ENCODE measurements around the gene RUFY4.

DNA sequence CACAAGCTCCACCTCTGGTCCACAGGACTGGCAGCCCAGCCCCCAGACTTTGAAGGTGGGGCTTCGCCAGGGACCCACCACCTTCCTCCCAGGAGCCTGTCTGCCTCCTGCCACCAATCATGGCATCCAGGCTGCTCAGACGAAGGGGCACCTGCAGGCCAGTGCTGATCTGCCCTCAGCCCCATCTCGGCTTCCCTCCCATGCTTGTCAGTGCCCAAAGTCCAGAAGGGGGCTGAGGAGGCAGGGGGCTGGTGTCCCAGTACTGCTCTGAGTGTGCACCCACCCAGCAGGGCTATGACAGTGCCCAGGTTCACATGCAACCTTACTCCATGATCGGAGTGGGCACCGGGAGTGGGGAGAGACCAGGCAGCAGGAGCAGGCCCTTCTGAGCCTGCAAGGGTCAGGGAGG lies 25.3 kb upstream of the RUFY4 start:
- TF ChIP-seq, protein P1, sequence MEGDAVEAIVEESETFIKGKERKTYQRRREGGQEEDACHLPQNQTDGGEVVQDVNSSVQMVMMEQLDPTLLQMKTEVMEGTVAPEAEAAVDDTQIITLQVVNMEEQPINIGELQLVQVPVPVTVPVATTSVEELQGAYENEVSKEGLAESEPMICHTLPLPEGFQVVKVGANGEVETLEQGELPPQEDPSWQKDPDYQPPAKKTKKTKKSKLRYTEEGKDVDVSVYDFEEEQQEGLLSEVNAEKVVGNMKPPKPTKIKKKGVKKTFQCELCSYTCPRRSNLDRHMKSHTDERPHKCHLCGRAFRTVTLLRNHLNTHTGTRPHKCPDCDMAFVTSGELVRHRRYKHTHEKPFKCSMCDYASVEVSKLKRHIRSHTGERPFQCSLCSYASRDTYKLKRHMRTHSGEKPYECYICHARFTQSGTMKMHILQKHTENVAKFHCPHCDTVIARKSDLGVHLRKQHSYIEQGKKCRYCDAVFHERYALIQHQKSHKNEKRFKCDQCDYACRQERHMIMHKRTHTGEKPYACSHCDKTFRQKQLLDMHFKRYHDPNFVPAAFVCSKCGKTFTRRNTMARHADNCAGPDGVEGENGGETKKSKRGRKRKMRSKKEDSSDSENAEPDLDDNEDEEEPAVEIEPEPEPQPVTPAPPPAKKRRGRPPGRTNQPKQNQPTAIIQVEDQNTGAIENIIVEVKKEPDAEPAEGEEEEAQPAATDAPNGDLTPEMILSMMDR (conservative IDR thresholded peaks at IDR 0.05; ENCODE audit: low read depth, low read length) = no peak
- no peak for TF ChIP-seq EZH2 (IDR thresholded peaks at IDR 0.05; ENCODE audit: borderline replicate concordance, low read depth, low read length, poor library complexity, severe bottlenecking)
